ENCODE measurements around the gene IBA57. TPM values are rescaled to one million over a fixed set of nuclear protein-coding genes. Genes with fewer than 3 reads are reported as not detected.

Gene IBA57
- total and polyA plus RNA-seq, 2 of the 8 experiments (the other 6 are each of a cell fraction or from before 2014, with no cell fraction given): 2.6 to 5.9 TPM

- CTCF ChIA-PET (ENCODE audit: partially characterized antibody): interaction anchor here (0.7 to 1.8 kb wide), 8 partner anchors 11 to 138 kb away, joined by 3 to 12 read pairs (median 4); partner anchors contain the start of gene IBA57
- no peak overlapping the region for H3K4me2 ChIP-seq (ENCODE audit: insufficient read depth in 1 of 2, low read depth in 2 of 2, low read length in 2 of 2)
- H3K79me1 ChIP-seq (ENCODE audit: low read depth, low read length): peaks cover 23% of the 10 kb centered on the region
- H3K23me2 ChIP-seq (ENCODE audit: low read depth, low read length): peaks cover 5% of the 10 kb centered on the region; the same call in 1 of the 2 replicates
- H3K9ac ChIP-seq (replicated peaks in 1 of 4; ENCODE audit: extremely low read depth in 1 of 4, low read depth in 3 of 4, low read length in 3 of 4): no peak overlapping the region
- POLR2A ChIA-PET (ENCODE audit: partially characterized antibody): interaction anchor here (0.7 to 1.2 kb wide), 5 partner anchors 20 to 68 kb away, joined by 3 to 4 read pairs (median 4); partner anchors contain the start of gene IBA57
- no peak overlapping the region for H3K23ac ChIP-seq (ENCODE audit: insufficient read length)
- H4K8ac ChIP-seq (ENCODE audit: extremely low read depth, insufficient read depth, low read length): no peak overlapping the region
- no peak for DNase-seq (ENCODE audit: low read depth in 1 of 2, low spot score in 2 of 2)
- H2BK12ac ChIP-seq (ENCODE audit: low read depth, low read length): no peak overlapping the region
- 0 out of 7 replicates have a peak, but pooled peaks cover 0 to 3% (median 0%) of the 10 kb centered on the region in 4 experiments for H3K27me3 ChIP-seq (replicated peaks in 1 of 4; ENCODE audit: control insufficient read depth in 3 of 4, extremely low read depth in 1 of 4, insufficient read depth in 3 of 4, low read length in 3 of 4)
- H2AFZ ChIP-seq (ENCODE audit: low read length): no peak overlapping the region
- H3K9me3 ChIP-seq (ENCODE audit: insufficient read depth in 2 of 2, low read depth in 1 of 2, low read length in 1 of 2): no peaks in the 10 kb centered on the region
- no peak overlapping the region for H3K18ac ChIP-seq (ENCODE audit: extremely low read depth, low read length)
- FAIRE-seq: no peak
- H2BK20ac ChIP-seq (ENCODE audit: low read length): no peak overlapping the region
- TF ChIP-seq POLR2A (IDR thresholded peaks at IDR 0.05; ENCODE audit: control extremely low read depth in 1 of 2, low read depth in 2 of 2, low read length in 2 of 2) (no peak), SP4 (IDR thresholded peaks at IDR 0.05; ENCODE audit: low read length) (no peak), EP300 (IDR thresholded peaks at IDR 0.05; ENCODE audit: borderline replicate concordance in 1 of 2, low read depth in 2 of 2, low read length in 2 of 2) (no peak), MAFK (IDR thresholded peaks at IDR 0.05; ENCODE audit: low read depth, low read length) (no peak), HDAC2 (IDR thresholded peaks at IDR 0.05; ENCODE audit: borderline replicate concordance in 1 of 2, low read depth in 2 of 2, low read length in 2 of 2) (no peak), E2F6 (IDR thresholded peaks at IDR 0.05) (no peak), TCF12 (IDR thresholded peaks at IDR 0.05; ENCODE audit: low read depth, low read length) (no peak), CBX8 (IDR thresholded peaks at IDR 0.05; ENCODE audit: borderline replicate concordance, low read depth, low read length) (no peak), NRF1 (IDR thresholded peaks at IDR 0.05; ENCODE audit: low read depth, low read length) (no peak), SIX5 (IDR thresholded peaks at IDR 0.05; ENCODE audit: low read depth, low read length) (no peak), RNF2 (IDR thresholded peaks at IDR 0.05; ENCODE audit: borderline replicate concordance, low read depth, low read length, missing control alignments, poor library complexity, severe bottlenecking) (no peak), TAF1 (IDR thresholded peaks at IDR 0.05; ENCODE audit: low read depth, low read length) (no peak)
- H2BK5ac ChIP-seq (ENCODE audit: low read depth, low read length): no peak overlapping the region
- H4K91ac ChIP-seq (replicated peaks; ENCODE audit: insufficient read length, low read length): no peak overlapping the region
- H3K79me2 ChIP-seq (ENCODE audit: control insufficient read depth in 1 of 2, insufficient read depth in 2 of 2, low read length in 2 of 2): peaks cover 0 to 43% of the 10 kb centered on the region in 2 experiments; a peak in 3 of 4 replicates
- H3K56ac ChIP-seq (replicated peaks; ENCODE audit: insufficient read length, low read depth, low read length): no peak overlapping the region
- H4K20me1 ChIP-seq (replicated peaks in 1 of 2; ENCODE audit: control insufficient read depth in 1 of 2, insufficient read depth in 2 of 2, low read length in 2 of 2): peaks cover 8 to 28% of the 10 kb centered on the region in 2 experiments
- no peak overlapping the region for H2AK5ac ChIP-seq (ENCODE audit: low read depth, low read length)
- WGBS, 2 experiments (ENCODE audit: extremely low coverage in 1 of 2, insufficient coverage in 1 of 2, insufficient read length in 1 of 2, insufficient replicate concordance in 2 of 2, low coverage in 1 of 2, low lambda C conversion rate in 2 of 2, missing lambda C conversion rate in 1 of 2): 86% methylated on average over 11 of the region's 11 CpGs; no CpG with 5 or more reads in 1 of the 2 experiments
- H3K4ac ChIP-seq (replicated peaks; ENCODE audit: insufficient read length, low read depth, low read length): no peak overlapping the region
- no peak overlapping the region for H2BK120ac ChIP-seq (replicated peaks; ENCODE audit: low read depth, low read length)
- H3K4me1 ChIP-seq (replicated peaks in 1 of 4; ENCODE audit: control insufficient read depth in 3 of 4, insufficient read depth in 4 of 4, low read length in 3 of 4): peaks cover 0 to 10% (median 6%) of the 10 kb centered on the region in 4 experiments; a peak in 5 of 7 replicates
- H4K5ac ChIP-seq (ENCODE audit: insufficient read length, low read depth, low read length): no peak overlapping the region
- H3K4me3 ChIP-seq (ENCODE audit: extremely low read depth in 1 of 4, insufficient read depth in 2 of 4, low read depth in 3 of 4, low read length in 4 of 4): no peak overlapping the region
- H3K14ac ChIP-seq (ENCODE audit: insufficient read length): no peak overlapping the region
- H3K36me3 ChIP-seq (ENCODE audit: control insufficient read depth in 2 of 4, insufficient read depth in 4 of 4, low read length in 3 of 4): no peaks in the 10 kb centered on the region
- no peak overlapping the region for H2BK15ac ChIP-seq (ENCODE audit: low read length)
- H3K27ac ChIP-seq (ENCODE audit: low read depth, low read length): no peak overlapping the region
Measured at GRCh38 chr1:228142701-228143136, 22.9 kb upstream of the IBA57 start.
